HCT116 (cell line): Measurements from ENCODE around the gene CHD1L. TPM values are rescaled to one million over a fixed set of nuclear protein-coding genes. Genes with fewer than 3 reads are reported as not detected.

Source experiments
- ATAC-seq: fragments of 200-7000 bp; cut with Tn5 transposase; 2 replicates; pipeline ENCODE4 v1.9.1; 2020; ENCODE audit warnings: mild to moderate bottlenecking, moderate library complexity
- BruUV-seq: library from RNA; stranded (reverse); fragments of 400-500 nt; replicated peaks from 2 replicates; lab custom pipeline; 2021; lab: Mats Ljungman, UMichigan
- CTCF ChIA-PET: fragments of 300-600 bp; sonication (Branson Sonifier 250); formaldehyde crosslinking; loops from one replicate; lab custom pipeline; 2021; ENCODE audit warnings: antibody characterized with exemption; lab: Charles Lee
- POLR2A ChIA-PET: fragments of 300-600, 350-600 bp; sonication (Branson Sonifier 250); formaldehyde crosslinking; loops from one replicate; lab custom pipeline; 2021; ENCODE audit warnings: antibody characterized with exemption; lab: Charles Lee
- RAD21 ChIA-PET, 2 experiments: fragments of 300-600 bp; sonication (Branson Sonifier 250); formaldehyde crosslinking; loops; one replicate each; lab custom pipeline; 2023; ENCODE audit warnings: low total read pairs in 2 of 2; ENCODE audit not compliant: uncharacterized antibody in 2 of 2, unreplicated experiment in 2 of 2, low non-redundant PET in 1 of 2; lab: Charles Lee
- DNase-seq: peaks from one replicate; pipeline ENCODE4 v3.0.0-alpha.2; 2010; ENCODE audit warnings: low read depth, low spot score
- H2AFZ ChIP-seq: fragments of 200-600 bp; shearing (Covaris generic), sonication (generic); 2 replicates; pipeline ENCODE4 v1.6.1; 2017; ENCODE audit warnings: low read depth, mixed run types, mixed read lengths, antibody characterized with exemption, low read length; ENCODE audit not compliant: poor library complexity, severe bottlenecking
- H3K27ac ChIP-seq: 2 replicates; pipeline ENCODE4 v1.5.1; 2012; ENCODE audit warnings: low read depth, low read length
- H3K27me3 ChIP-seq: fragments of 200-600 bp; sonication (generic); 2 replicates; pipeline ENCODE4 v1.6.1; 2016; ENCODE audit warnings: mixed run types, low read length, mixed read lengths; ENCODE audit not compliant: insufficient read depth
- H3K36me3 ChIP-seq, 2 experiments: fragments of 200-500 bp in 1 of 2; fragments of 200-600 bp in 1 of 2; sonication (Bioruptor generic) in 1 of 2; sonication (generic) in 1 of 2; 2 replicates each; pipeline versions ENCODE4 v1.5.1 to v1.6.1; 2014 to 2016; ENCODE audit warnings: low read length in 2 of 2, inconsistent platforms in 1 of 2, mixed read lengths in 1 of 2, mixed run types in 1 of 2; ENCODE audit not compliant: insufficient read depth in 2 of 2, control insufficient read depth in 1 of 2
- H3K4me1 ChIP-seq, 2 experiments: fragments of 200-600 bp in 1 of 2; sonication (generic) in 1 of 2; 2 replicates each; pipeline versions ENCODE4 v1.5.1 to v1.6.1; 2012 to 2017; ENCODE audit warnings: low read length in 2 of 2, inconsistent platforms in 1 of 2, mild to moderate bottlenecking in 1 of 2, mixed read lengths in 1 of 2, mixed run types in 1 of 2, moderate library complexity in 1 of 2; ENCODE audit not compliant: insufficient read depth in 2 of 2, control insufficient read depth in 1 of 2
- H3K4me2 ChIP-seq: fragments of 200-600 bp; sonication (generic); 2 replicates; pipeline ENCODE4 v1.6.1; 2017; ENCODE audit warnings: mixed run types, low read length, mixed read lengths
- H3K4me3 ChIP-seq, 2 experiments: fragments of 200-600 bp in 1 of 2; sonication (generic) in 1 of 2; replicated peaks in 1 of 2; 2 replicates each; pipeline ENCODE4 v1.5.1; 2011 to 2016; ENCODE audit warnings: low read length in 2 of 2, control low read depth in 1 of 2, low read depth in 1 of 2, mild to moderate bottlenecking in 1 of 2, mixed read lengths in 1 of 2, mixed run types in 1 of 2
- H3K79me2 ChIP-seq: fragments of 200-600 bp; sonication (generic); 2 replicates; pipeline ENCODE4 v1.6.1; 2017; ENCODE audit warnings: mild to moderate bottlenecking, mixed run types, low read length, moderate library complexity, mixed read lengths; ENCODE audit not compliant: insufficient read depth
- H3K9ac ChIP-seq: fragments of 200-600 bp; sonication (generic); 2 replicates; pipeline ENCODE4 v1.6.1; 2016; ENCODE audit warnings: low read length, mixed read lengths
- H3K9me2 ChIP-seq: fragments of 200-600 bp; sonication (generic), shearing (Covaris generic); 2 replicates; pipeline ENCODE4 v1.6.1; 2017; ENCODE audit warnings: mixed run types, mild to moderate bottlenecking, moderate library complexity; ENCODE audit not compliant: insufficient read depth
- H3K9me3 ChIP-seq, 2 experiments: fragments of 200-500 bp in 1 of 2; fragments of 200-600 bp in 1 of 2; sonication (Bioruptor generic) in 1 of 2; sonication (generic) in 1 of 2; 2 replicates each; pipeline ENCODE4 v1.6.1; 2014 to 2017; ENCODE audit warnings: low read length in 2 of 2, mixed read lengths in 2 of 2, inconsistent platforms in 1 of 2, low read depth in 1 of 2, mild to moderate bottlenecking in 1 of 2, mixed run types in 1 of 2, moderate library complexity in 1 of 2; ENCODE audit not compliant: control insufficient read depth in 1 of 2, insufficient read depth in 1 of 2
- H4K20me1 ChIP-seq: fragments of 200-600 bp; sonication (generic), shearing (Covaris generic); 2 replicates; pipeline ENCODE4 v1.6.1; 2017; ENCODE audit warnings: mixed run types, mild to moderate bottlenecking, moderate library complexity; ENCODE audit not compliant: insufficient read depth
- ATF3 ChIP-seq: IDR thresholded peaks from 2 replicates; pipeline ENCODE4 v1.6.1; 2012
- CBX3 ChIP-seq: IDR thresholded peaks from 2 replicates; pipeline ENCODE4 v1.6.1; 2012; ENCODE audit warnings: low read depth
- CEBPB ChIP-seq: IDR thresholded peaks from 2 replicates; pipeline ENCODE4 v1.6.1; 2012; ENCODE audit warnings: low read depth
- CTCF ChIP-seq, 3 experiments: fragments of 200-600 bp in 1 of 3; sonication (generic) in 1 of 3; IDR thresholded peaks in 2 of 3; conservative IDR thresholded peaks in 1 of 3; 2 replicates each; pipeline ENCODE4 v1.5.1; 2012 to 2017; ENCODE audit warnings: low read depth in 2 of 3, low read length in 2 of 3, antibody characterized with exemption in 1 of 3, borderline replicate concordance in 1 of 3, control low read depth in 1 of 3, mild to moderate bottlenecking in 1 of 3, mixed read lengths in 1 of 3, mixed run types in 1 of 3, moderate library complexity in 1 of 3; ENCODE audit not compliant: insufficient read depth in 1 of 3
- EZH2phosphoT487 ChIP-seq: fragments of 200-600 bp; IDR thresholded peaks from 2 replicates; pipeline ENCODE4 v1.6.1; 2018; ENCODE audit warnings: antibody characterized with exemption, borderline replicate concordance
- FOSL1 ChIP-seq: IDR thresholded peaks from 2 replicates; pipeline ENCODE4 v1.6.1; 2012; ENCODE audit warnings: low read depth
- MAX ChIP-seq: IDR thresholded peaks from 2 replicates; pipeline ENCODE4 v1.6.1; 2012
- POLR2AphosphoS5 ChIP-seq: IDR thresholded peaks from 2 replicates; pipeline ENCODE4 v1.6.1; 2011; ENCODE audit warnings: mild to moderate bottlenecking, low read depth, low read length, moderate library complexity
- RAD21 ChIP-seq: IDR thresholded peaks from 2 replicates; pipeline ENCODE4 v1.6.1; 2012; ENCODE audit warnings: low read depth, mild to moderate bottlenecking
- SIN3A ChIP-seq: IDR thresholded peaks from 2 replicates; pipeline ENCODE4 v1.6.1; 2012; ENCODE audit warnings: low read depth
- SP1 ChIP-seq: IDR thresholded peaks from 2 replicates; pipeline ENCODE4 v1.6.1; 2012; ENCODE audit warnings: low read depth
- ZNF274 ChIP-seq: fragments of 200-500 bp; sonication (Bioruptor generic); IDR thresholded peaks from 2 replicates; pipeline ENCODE4 v1.6.1; 2014; ENCODE audit warnings: mild to moderate bottlenecking, low read depth, low read length, inconsistent platforms
- intact Hi-C: fragments of 100-400 bp; cut with micrococcal nuclease; formaldehyde crosslinking; loops from 2 replicates; pipeline ENCODE4 v1.10.0; 2022
- total RNA-seq: library from RNA; stranded (reverse); gene quantifications from one replicate; pipeline ENCODE4 v1.2.1, GENCODE V29; 2021; ENCODE audit not compliant: unreplicated experiment

Gene CHD1L
- total RNA-seq, 1 experiment from 2014 or later, result 52.0 TPM

- intact Hi-C loops, result no loop called here
- Histone ChIP-seq H2AFZ (no peak overlapping the region), H3K9ac (no peak overlapping the region), H3K9me3 (no peaks in the 10 kb centered on the region), H3K4me3 (no peak overlapping the region), H3K79me2 (no peaks in the 10 kb centered on the region), H3K4me1 (no peaks in the 10 kb centered on the region), H3K27me3 (no peaks in the 10 kb centered on the region), H3K9me2 (no peaks in the 10 kb centered on the region), H4K20me1 (no peaks in the 10 kb centered on the region), H3K27ac (no peak overlapping the region), H3K36me3 (peaks cover 20 to 52% of the 10 kb centered on the region in 2 experiments), H3K4me2 (no peak overlapping the region)
- BruUV-seq, result no TSS peak
- ChIA-PET CTCF (no interaction called here), RAD21 (no interaction called here), POLR2A (no interaction called here)
- ATAC-seq (no peak), DNase-seq (no peak)
- TF ChIP-seq MAX, result no peak
- TF ChIP-seq SP1, result no peak
- no peak for TF ChIP-seq CTCF (IDR thresholded peaks at IDR 0.05 in 2 of 3, conservative IDR thresholded peaks at IDR 0.05 in 1 of 3; ENCODE audit: borderline replicate concordance in 1 of 3, insufficient read depth in 1 of 3, low read depth in 2 of 3, low read length in 2 of 3)
- TF ChIP-seq CBX3, result no peak
- no peak for TF ChIP-seq FOSL1
- TF ChIP-seq ATF3, result no peak
- TF ChIP-seq EZH2phosphoT487, result no peak
- no peak for TF ChIP-seq ZNF274
- TF ChIP-seq POLR2AphosphoS5, result no peak
- no peak for TF ChIP-seq CEBPB
- no peak for TF ChIP-seq SIN3A
- no peak for TF ChIP-seq RAD21
Observed at GRCh38 chr1:147283011-147283410, 40.5 kb downstream of the CHD1L start.
